ENCODE measurements around the gene SMIM32. TPM values are rescaled to one million over a fixed set of nuclear protein-coding genes. Genes with fewer than 3 reads are reported as not detected.

SMIM32 gene
- polyA plus RNA-seq, 3 donors = 8.8 to 13.3 (median 11.6) TPM

GRCh38 chr5:136208916-136209315, 16.0 kb upstream of the SMIM32 start:
- no peak for DNase-seq (ENCODE audit: low read depth in 3 of 3, low spot score in 2 of 3)

GRCh38 chr5:136207631-136208030, 14.7 kb upstream of the SMIM32 start:
- DNase-seq (ENCODE audit: low read depth in 3 of 3, low spot score in 2 of 3) = no peak

GRCh38 chr5:136206361-136206760, 13.4 kb upstream of the SMIM32 start:
- no peak for DNase-seq (ENCODE audit: low read depth in 3 of 3, low spot score in 2 of 3)

- no peak for DNase-seq (ENCODE audit: low read depth in 3 of 3, low spot score in 2 of 3)
Measured at GRCh38 chr5:136205941-136206340, 13.0 kb upstream of the SMIM32 start.

GRCh38 chr5:136205061-136205702, 12.2 kb upstream of the SMIM32 start:
- no peak for DNase-seq (ENCODE audit: low read depth in 3 of 3, low spot score in 2 of 3)

GRCh38 chr5:136203303-136203922, 10.5 kb upstream of the SMIM32 start:
- no peak for DNase-seq (ENCODE audit: low read depth in 3 of 3, low spot score in 2 of 3)

GRCh38 chr5:136202469-136203205, 9.7 kb upstream of the SMIM32 start:
- no peak for DNase-seq (ENCODE audit: low read depth in 3 of 3, low spot score in 2 of 3)

- DNase-seq (ENCODE audit: low read depth in 3 of 3, low spot score in 2 of 3) = no peak
Measured at GRCh38 chr5:136201870-136202269, 8.9 kb upstream of the SMIM32 start.

- DNase-seq (ENCODE audit: low read depth in 3 of 3, low spot score in 2 of 3) = no peak
Measured at GRCh38 chr5:136200761-136201160, 7.8 kb upstream of the SMIM32 start.

- no peak for DNase-seq (ENCODE audit: low read depth in 3 of 3, low spot score in 2 of 3)
Measured at GRCh38 chr5:136200130-136200529, 7.2 kb upstream of the SMIM32 start.

- no peak for DNase-seq (ENCODE audit: low read depth in 3 of 3, low spot score in 2 of 3)
Measured at GRCh38 chr5:136199408-136199807, 6.4 kb upstream of the SMIM32 start.

- DNase-seq (ENCODE audit: low read depth in 3 of 3, low spot score in 2 of 3) = no peak
Measured at GRCh38 chr5:136198453-136198852, 5.5 kb upstream of the SMIM32 start.

- DNase-seq (ENCODE audit: low read depth in 3 of 3, low spot score in 2 of 3) = no peak
Measured at GRCh38 chr5:136197462-136198142, 4.6 kb upstream of the SMIM32 start.

- DNase-seq (ENCODE audit: low read depth in 3 of 3, low spot score in 2 of 3) = no peak
Measured at GRCh38 chr5:136195971-136196820, 3.2 kb upstream of the SMIM32 start.

- no peak for DNase-seq (ENCODE audit: low read depth in 3 of 3, low spot score in 2 of 3)
Measured at GRCh38 chr5:136194576-136194975, 1.6 kb upstream of the SMIM32 start.

- no peak for DNase-seq (ENCODE audit: low read depth in 3 of 3, low spot score in 2 of 3)
Measured at GRCh38 chr5:136193322-136193935, 467 bp upstream of the SMIM32 start.

GRCh38 chr5:136192015-136192525, 892 bp downstream of the SMIM32 start:
- DNase-seq (ENCODE audit: low read depth in 3 of 3, low spot score in 2 of 3) = no peak

- DNase-seq (ENCODE audit: low read depth in 3 of 3, low spot score in 2 of 3) = no peak
Measured at GRCh38 chr5:136191304-136192014, 1.5 kb downstream of the SMIM32 start.

- DNase-seq (ENCODE audit: low read depth in 3 of 3, low spot score in 2 of 3) = no peak
Measured at GRCh38 chr5:136190904-136191303, 2.1 kb downstream of the SMIM32 start.
